22Rv1 (cell line): ENCODE results near the gene GORASP1.

Experiments
- H3K27ac ChIP-seq: fragments of 450-650 bp; 2 replicates; pipeline ENCODE4 v1.5.1; 2017
- ZFX ChIP-seq: fragments of 450-650 bp; IDR thresholded peaks from 2 replicates; pipeline ENCODE4 v1.6.1; 2017; ENCODE audit warnings: antibody characterized with exemption, borderline replicate concordance
- TF ChIP-seq, protein P1 (sequence below): fragments of 450-650 bp; IDR thresholded peaks from 2 replicates; pipeline ENCODE4 v1.5.1; 2017; ENCODE audit warnings: mild to moderate bottlenecking

Gene GORASP1

DNA sequence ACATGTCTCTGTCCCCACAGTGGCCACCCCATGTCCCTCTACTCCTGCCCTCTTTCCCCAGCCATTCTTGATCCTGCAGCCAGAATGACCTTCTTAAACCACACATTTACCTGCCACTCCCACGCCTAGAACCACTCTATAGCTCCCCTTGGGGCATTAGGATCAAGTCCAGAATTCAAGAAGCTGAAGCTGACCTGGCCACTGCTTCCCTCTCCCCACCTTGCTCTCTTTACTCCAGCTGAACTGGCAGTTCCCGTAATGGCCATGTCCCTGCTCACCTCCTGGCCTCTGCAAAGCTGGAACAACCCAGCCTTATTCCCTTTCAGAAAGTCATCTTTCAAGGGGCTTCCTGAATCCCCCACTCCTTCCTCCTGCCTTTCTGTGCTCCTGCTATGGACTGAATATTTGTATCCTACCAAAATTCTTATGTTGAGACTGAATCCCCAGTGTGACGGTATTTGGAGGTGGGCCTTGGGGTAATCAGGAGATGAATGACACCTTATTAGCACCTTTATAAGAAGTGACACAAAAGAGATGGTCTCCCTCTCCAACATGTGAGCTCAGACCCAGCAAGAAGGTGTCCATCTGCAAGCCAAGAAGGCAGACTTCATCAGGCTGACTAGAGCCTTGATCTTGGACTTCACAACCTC is 42.2 kb upstream of the GORASP1 start:
- TF ChIP-seq, protein P1, sequence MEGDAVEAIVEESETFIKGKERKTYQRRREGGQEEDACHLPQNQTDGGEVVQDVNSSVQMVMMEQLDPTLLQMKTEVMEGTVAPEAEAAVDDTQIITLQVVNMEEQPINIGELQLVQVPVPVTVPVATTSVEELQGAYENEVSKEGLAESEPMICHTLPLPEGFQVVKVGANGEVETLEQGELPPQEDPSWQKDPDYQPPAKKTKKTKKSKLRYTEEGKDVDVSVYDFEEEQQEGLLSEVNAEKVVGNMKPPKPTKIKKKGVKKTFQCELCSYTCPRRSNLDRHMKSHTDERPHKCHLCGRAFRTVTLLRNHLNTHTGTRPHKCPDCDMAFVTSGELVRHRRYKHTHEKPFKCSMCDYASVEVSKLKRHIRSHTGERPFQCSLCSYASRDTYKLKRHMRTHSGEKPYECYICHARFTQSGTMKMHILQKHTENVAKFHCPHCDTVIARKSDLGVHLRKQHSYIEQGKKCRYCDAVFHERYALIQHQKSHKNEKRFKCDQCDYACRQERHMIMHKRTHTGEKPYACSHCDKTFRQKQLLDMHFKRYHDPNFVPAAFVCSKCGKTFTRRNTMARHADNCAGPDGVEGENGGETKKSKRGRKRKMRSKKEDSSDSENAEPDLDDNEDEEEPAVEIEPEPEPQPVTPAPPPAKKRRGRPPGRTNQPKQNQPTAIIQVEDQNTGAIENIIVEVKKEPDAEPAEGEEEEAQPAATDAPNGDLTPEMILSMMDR: no peak
- TF ChIP-seq ZFX: no peak
- H3K27ac ChIP-seq: peak overlapping the region; percentile 96

DNA sequence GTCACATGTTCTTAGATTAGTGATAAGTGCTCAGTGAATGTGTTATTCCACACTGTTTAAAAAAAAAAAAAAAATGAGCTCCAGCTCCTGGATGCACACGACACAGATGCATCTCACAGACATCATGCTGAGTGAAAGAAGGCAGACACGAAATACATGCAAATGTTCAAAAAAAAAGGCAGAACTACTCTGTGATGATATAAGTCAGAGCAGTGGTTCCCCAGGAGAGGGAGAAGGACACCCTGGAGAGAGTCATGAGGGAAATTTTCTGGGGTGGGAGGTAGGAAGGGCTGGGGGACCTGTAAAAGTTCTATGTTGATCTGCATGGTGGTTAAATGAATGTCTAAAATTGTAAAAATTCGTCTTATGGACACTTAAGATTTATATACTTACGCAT is 41.6 kb upstream of the GORASP1 start:
- TF ChIP-seq, protein P1: no peak
- no peak for TF ChIP-seq ZFX
- H3K27ac ChIP-seq: peak overlapping the region; percentile 96

DNA sequence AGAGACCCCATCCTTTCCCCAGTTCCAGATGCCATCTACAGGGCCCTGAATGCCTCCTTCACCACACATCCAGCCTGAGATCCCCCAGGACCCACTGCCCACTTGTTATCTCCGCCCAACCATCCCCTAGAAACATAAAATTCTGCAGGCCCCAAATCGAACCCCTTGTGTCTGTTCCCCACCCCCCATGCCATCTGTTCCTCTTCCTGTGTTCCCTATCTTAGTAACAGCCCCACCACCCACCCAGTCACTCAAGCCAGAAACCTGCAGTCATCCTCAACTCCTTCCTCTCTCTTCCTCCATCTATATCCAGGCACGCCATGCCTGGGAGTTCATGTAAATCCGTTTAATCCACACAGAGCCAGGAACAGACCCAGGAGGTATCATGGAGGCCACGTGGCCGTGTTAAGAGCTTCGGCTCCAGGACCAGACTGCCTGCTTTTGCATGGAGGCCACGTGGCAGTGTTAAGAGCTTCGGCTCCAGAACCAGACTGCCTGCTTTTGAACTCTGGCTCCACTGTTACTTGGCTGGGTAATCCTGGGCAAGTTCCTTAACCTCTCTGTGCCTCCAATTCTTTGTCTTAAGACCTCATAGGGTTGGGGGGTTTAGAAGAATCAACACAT is 41.1 kb upstream of the GORASP1 start:
- H3K27ac ChIP-seq: peak overlapping the region; percentile 96
- TF ChIP-seq ZFX: no peak
- TF ChIP-seq, protein P1: no peak

DNA sequence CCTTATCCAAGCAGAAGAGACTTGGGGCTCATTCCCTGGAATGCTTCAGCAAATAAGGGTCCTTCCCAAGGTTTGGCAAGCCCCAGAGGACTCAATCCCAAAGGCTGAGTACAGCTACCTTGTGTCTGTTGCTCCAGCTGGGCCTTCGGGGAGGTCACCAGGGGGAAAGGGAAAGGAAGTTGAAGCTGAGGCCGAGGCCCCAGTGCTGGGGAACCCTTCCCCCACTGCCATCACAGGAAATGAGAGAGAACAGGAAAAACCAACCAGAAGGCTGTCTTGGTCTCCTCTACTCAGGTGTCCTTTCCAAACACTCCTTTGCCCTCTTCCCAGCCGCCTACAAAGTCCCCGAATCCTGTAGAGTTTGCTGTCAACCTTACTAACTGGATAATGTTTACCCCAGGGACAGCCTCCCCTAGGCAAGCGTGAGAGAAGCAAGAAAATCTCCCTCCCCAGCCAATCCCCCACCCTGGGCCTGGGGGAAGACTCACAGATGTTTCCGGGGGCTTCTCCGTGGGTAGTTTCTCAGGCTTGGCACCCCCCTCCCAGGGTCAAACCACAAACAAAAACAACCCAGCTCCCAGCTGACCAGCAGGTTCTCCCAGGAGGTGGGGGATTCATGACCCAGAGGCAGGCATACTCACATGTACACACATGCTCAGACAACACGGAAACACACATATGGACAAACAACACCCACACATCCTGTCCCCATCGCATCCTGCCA is 40.4 kb upstream of the GORASP1 start:
- H3K27ac ChIP-seq: peak overlapping the region; percentile 96
- TF ChIP-seq, protein P1: no peak
- no peak for TF ChIP-seq ZFX

DNA sequence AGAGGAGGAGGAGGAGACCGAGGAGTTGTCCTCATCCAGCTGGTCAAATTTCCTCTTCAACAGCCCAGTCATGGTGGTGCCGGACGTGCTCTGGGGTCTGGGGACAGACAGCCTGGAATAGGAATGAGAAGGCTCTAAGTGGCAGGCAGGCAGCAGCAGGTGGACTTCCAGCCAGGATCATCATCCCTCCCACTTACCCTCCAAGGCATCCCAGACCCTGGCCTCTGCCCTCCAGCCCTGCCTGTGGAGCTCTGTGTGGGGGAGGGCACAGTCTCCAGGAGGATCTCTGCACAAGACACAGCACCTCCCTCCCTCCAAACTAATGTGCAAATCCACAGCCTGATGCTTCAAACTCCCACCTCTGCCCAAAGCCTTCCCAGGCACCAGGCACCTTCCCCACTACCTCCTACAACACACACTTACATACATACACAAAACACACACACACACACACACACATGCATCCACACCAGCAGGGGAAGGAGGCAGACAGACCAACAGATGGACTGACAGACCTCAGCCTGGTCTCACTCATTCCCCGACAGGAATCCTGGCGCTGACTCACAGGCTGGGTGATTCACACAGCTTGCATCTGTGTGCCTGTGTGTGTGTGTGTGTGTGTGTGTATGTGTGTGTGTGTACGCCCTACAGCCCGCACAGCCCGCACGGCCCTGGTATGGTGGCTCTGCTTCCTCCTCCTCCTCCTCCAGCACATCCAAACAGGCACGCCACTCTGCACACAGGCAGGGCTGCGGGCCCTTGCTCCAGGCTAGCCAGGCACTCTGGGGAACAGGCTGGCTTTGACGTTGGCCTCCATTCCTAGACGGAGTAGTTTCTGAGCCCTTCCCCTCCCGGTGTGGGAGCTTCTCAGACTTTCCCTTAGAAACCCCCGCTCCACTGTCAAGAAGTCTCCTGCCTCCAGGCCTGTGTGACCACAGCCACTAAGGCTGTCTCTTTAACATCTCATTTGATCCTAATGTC is 39.5 kb upstream of the GORASP1 start:
- peak overlapping the region; percentile 96 for H3K27ac ChIP-seq
- no peak for TF ChIP-seq ZFX
- TF ChIP-seq, protein P1: no peak

DNA sequence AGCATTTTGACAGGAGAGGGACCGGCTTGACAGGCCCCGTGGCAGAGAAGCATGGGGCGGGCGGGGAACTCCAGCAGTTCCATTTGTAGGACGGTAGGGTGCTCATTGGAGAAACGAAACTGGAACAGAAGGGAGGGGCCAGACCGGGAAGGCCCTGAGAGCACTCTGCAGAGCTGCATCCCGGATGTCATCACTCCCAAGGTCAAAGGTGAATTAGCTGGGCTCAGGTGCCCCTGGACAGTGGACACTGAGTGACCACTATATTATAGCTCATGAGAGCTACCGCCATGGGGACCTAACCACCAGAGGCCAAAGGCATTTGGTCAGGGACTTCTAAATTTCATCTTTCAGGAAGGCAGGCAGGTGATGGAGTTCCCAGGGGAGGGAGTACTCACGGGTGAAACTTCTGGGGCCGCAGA is 38.7 kb upstream of the GORASP1 start:
- TF ChIP-seq, protein P1: peak; percentile 18; the same call in 1 of the 2 replicates
- TF ChIP-seq ZFX: no peak
- peak overlapping the region; percentile 96 for H3K27ac ChIP-seq
